CD4-positive, alpha-beta T cell treated with Interleukin-15 for 4 hours (primary cell): ENCODE measurements around the gene GPS1.

Experiments used
- DNase-seq: peaks from one replicate; pipeline ENCODE4 v3.0.0-alpha.2; 2020; ENCODE audit warnings: low spot score

Gene GPS1

GRCh38 chr17:82051776-82052637 lies at the start of gene GPS1, which contains the start of gene RFNG:
Gene GPS1 (plus strand): TSS chr17:82051898. CDS start chr17:82051932, 34 bp downstream.
Gene RFNG (minus strand): TSS chr17:82051811. CDS start chr17:82051766, 45 bp downstream.
- DNase-seq = peak; percentile 76

- DNase-seq = no peak
Observed at GRCh38 chr17:82003411-82004381, 48.0 kb upstream of the GPS1 start.

GRCh38 chr17:82004517-82005455 lies 46.9 kb upstream of the GPS1 start:
- no peak for DNase-seq

- no peak for DNase-seq
Observed at GRCh38 chr17:82005701-82006348, 45.9 kb upstream of the GPS1 start.

GRCh38 chr17:82006468-82007227 lies 45.0 kb upstream of the GPS1 start:
- DNase-seq = no peak

- DNase-seq = no peak
Observed at GRCh38 chr17:82007228-82007494, 44.5 kb upstream of the GPS1 start.

GRCh38 chr17:82007495-82008257 lies 44.0 kb upstream of the GPS1 start:
- no peak for DNase-seq

- no peak for DNase-seq
Observed at GRCh38 chr17:82008258-82008940, 43.3 kb upstream of the GPS1 start.

- no peak for DNase-seq
Observed at GRCh38 chr17:82008941-82009405, 42.7 kb upstream of the GPS1 start.

GRCh38 chr17:82009413-82009812 lies 42.3 kb upstream of the GPS1 start:
- no peak for DNase-seq

GRCh38 chr17:82010575-82011525 lies 40.8 kb upstream of the GPS1 start:
- DNase-seq = no peak

GRCh38 chr17:82011617-82012187 lies 40.0 kb upstream of the GPS1 start:
- no peak for DNase-seq

GRCh38 chr17:82012261-82012639 lies 39.4 kb upstream of the GPS1 start:
- no peak for DNase-seq

- DNase-seq = no peak
Observed at GRCh38 chr17:82012640-82013295, 38.9 kb upstream of the GPS1 start.

GRCh38 chr17:82013341-82013740 lies 38.4 kb upstream of the GPS1 start:
- DNase-seq = no peak

GRCh38 chr17:82013772-82014321 lies 37.9 kb upstream of the GPS1 start:
- DNase-seq = no peak

GRCh38 chr17:82014432-82014831 lies 37.3 kb upstream of the GPS1 start:
- DNase-seq = no peak
